ENCODE results near the gene JTB.
A peak's percentile ranks its signal among the peaks of the same experiment; 100 is the strongest.
"Not testable (repeated sequence)": the region's sequence is repeated elsewhere in the genome, so short reads cannot be mapped to it uniquely, and the experiment has no call there.

The JTB gene

DNA sequence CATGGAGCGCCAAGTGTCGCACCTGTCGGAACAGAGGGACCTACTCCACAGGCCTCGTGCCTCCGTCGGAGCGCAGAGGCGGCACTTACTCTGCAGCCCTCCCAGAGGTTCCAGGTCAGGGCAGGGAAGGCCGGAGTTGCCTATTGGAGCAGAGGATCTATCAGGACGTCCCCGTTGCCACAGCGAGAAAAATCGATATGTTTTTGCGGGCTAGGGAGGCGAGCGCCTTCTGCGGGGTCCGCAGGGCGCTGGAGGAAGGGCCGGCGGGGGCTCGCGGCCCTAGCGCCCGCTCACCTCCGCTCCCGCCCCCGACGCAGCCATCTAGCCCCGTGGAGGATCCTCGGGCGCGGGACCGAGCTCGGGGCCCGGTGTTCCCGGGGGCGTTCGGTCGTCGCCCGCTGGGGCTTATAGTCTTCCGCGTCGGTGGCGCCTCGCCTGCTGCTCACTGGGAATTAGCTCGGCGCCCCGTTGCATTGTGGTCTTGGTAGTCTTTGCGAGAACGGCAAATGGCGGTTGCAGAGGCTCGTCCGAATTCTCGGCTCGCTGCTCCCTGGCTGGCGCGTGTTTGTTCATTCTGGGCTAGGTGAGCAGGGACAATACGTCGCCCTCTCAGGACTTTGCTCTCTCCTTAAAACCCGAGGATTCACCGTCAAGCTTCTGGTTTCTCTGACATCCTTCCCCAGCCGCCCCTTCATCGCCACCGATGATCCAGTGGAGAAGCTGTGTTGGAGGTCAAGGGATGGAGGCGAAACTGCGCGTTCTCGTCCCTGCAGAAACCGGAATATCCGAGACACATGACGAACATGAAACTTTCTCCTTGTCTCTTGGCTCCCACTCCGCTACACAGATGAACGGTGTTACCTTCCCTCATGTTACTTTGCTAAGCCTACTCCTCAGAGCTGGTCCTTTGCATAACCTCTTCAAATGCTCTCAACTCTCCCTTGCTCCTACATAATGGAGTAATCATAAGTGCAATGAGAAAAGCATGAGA is at the start of gene JTB:
Gene JTB (minus strand): TSS at position 425 of the 991 bp plus-strand sequence. CDS start 422 bp downstream, at position 3.
- peak; percentile 88 for DNase-seq

DNA sequence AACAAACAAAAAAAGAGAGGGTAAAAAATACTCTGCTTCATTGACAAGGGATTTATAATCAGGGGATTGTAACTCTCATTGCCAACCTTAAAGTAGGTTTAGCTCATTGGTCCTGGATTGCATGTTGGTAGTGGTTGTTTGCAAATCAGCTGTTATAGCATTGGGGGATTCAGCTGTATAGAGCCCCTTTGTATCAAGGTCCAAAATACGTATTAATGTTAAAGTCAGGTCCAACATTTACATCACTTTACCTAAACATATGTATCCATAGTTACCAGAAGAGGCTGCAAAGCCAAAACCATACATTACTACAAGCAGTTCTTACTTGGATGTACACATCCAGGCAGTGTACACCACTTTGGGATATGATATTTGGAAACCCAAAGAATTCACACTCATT is 42.5 kb upstream of the JTB start:
- DNase-seq, result no peak

DNA sequence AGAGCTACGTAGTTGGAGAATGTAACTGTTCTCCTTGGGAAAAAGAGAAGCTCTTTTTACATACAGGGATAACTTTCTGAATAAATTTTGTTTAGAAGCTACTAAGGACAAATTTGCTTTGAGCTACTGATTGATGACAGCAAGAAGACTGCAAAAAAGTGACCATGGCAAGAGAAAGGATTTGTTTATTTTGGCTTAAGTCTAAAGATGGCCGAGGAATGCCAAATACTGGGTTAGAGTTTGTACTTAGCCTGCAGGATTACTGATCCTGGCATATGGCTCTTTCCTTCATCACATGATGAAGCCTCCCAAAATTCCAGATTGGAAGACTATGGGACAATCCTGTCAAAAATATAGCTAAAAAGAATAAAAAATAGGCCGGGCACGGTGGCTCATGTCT is 41.8 kb upstream of the JTB start:
- no peak for DNase-seq

DNA sequence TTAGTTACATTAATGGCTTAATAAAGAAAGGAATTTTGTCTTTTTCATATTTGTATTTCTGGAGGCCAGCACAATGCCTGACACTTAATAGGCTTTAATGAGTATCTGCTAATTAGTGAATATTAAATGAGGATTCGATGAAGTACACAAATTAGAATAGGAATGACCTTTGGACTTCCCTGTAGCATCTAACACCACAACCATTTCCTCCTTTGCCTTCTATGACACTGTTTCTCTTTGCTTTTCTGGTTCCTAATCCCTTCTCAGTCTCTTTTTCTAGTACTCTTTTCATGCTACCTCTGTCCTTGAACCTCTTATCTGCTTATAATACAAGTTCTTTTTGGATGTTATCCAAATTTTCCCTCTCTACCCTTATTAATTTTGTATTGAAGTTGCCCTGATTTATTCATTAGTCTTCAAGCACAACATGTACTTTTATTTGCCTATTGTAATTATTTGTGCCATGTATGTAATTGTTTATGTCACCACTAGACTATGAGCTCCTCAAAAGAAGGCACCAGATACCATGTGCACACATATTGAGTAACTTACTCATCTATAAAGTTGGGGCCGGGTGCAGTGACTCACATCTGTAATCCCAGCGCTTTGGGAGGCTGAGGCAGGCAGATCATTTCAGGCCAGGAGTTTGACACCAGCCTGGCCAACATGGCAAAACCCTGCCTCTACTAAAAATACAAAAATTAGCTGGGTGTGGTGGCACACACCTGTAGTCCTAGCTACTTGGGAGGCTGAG is 36.9 kb upstream of the JTB start:
- no peak for DNase-seq

DNA sequence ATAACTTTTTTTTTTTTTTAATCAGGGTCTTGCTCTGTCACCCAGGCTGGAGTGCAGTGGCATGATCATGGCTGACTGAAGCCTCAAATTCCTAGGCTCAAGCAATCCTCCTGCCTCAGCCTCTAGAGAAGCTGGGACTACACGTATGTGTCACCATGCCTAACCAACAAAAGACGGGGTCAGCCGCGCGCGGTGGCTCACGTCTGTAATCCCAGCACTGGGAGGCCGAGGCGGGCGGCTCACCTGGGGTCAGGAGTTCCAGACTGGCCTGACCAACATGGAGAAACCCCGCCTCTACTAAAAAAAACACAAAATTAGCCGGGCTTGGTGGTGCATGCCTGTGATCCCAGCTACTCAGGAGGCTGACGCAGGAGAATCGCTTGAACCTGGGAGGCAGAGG is 35.1 kb upstream of the JTB start:
- DNase-seq, result not testable (repeated sequence)

DNA sequence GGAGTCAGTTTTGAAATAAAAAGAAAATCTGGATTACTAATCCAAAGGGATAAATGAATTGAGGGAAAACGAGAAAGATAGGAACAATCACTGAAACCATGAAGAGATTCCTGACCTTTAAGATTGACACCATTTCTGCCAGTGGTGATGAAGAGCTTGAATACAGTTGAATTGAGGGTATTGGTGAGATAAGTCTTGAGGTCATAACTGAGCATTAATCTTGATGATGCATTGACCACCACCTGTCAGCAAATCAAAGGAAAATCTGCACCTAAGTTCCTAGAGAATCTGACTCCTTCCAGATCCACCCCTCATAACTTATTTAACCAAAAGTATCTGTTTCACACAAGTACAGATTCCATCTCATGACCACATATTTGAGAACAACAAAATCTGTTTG is 34.7 kb upstream of the JTB start:
- no peak for DNase-seq

DNA sequence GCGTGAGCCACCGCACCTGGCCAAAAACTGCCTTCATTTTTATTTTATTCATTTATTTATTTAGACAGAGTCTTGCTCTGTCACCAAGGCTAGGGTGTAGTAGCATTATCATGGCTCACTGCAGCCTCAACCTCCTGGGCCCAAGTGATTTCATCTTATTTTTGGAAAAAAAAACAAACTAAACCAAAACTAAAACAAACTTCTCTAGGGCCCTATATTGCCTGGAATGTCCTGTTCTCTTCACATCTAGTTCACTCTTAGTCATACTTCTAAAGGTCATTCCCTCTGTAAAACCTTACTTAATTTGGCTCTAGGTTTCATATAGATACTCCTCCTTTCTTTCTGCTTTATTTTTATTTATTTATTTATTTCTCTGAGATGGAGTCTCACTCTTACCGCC is 28.7 kb upstream of the JTB start:
- DNase-seq, result no peak

DNA sequence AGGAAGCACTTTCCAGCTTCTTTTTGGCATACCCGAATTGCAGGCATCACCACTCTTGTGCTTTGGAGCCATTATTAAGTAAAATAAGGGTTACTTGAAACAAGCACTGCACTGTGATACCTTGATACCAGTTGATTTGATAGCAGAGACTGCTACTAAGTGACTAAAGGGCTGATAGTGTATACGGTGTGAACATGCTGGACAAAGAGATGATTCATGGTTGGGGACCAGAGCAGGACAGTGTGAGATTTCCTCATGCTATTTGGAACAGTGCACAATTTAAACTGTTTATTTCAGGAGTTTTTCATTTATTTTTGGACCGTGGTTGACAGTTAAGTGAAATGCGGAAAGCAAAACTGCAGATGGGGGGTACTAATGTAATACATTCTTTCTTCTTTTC is 22.9 kb upstream of the JTB start:
- DNase-seq, result no peak

DNA sequence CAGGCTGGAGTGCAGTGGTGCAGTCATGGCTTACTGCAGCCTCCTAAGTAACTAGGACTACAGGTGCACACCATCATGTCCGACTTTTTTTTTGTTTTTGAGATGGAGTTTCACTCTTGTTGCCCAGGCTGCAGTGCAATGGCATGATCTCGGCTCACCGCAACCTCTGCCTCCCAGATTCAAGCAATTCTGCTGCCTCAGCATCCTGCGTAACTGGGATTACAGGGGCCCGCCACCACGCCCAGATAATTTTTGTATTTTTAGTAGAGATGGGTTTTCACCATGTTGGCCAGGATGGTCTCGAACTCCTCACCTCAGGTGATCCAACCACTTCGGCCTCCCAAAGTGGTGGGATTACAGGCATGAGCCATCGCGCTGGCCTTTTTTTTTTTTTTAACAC is 19.4 kb upstream of the JTB start:
- not testable (repeated sequence) for DNase-seq

DNA sequence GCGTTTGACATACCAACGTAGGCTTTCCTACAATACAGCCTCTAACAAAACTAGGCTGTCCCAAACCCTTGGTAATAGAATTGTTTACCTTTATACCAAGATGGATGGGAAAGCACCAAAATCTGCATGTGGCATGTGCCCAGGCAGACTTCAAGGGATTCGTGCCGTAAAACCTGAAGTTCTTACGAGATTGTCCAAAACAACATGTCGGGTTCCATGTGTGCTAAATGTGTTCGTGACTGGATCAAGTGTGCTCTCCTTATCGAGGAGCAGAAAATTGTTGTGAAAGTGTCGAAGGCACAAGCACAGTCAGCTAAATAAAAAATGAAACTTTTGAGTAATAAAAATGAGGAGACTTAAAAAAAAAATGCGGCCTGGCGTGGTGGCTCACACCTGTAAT is 18.2 kb upstream of the JTB start:
- no peak for DNase-seq

DNA sequence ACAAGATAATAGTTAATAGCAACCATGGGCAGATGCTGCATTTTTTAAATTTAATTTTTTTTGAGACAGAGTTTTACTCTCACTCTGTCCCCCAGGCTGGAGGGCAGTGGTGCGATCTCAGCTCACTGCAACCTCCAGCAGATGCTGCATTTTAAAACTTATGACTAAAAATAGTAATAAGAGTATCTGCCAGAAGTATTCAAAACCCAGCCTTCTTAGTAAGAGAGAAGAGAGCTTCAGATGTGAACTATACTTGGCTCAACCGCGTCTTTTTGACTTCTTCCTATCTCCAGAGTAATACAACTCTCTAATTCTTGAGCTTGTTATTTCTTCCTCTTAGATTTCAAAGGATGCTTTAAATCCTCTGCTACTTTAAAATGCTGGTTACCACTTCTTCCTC is 17.7 kb upstream of the JTB start:
- DNase-seq, result no peak

DNA sequence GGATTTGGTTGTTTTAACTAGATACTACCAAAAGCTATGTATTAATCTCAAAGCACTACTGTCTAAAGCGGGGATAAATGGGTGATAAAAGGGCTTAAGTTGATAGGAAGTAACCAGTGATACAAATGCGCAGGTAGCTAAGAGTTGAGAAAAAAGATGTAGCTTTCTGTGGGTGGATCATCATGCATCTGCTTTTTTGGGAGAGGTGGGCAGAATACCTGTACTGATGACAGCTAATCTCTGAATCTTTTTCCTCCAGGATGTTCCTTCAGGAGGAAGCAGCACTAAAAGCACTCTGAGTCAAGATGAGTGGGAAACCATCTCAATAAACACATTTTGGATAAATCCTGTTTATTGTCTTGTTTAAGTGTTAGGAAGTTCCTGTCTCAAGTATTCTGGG is 14.3 kb upstream of the JTB start:
- no peak for DNase-seq

DNA sequence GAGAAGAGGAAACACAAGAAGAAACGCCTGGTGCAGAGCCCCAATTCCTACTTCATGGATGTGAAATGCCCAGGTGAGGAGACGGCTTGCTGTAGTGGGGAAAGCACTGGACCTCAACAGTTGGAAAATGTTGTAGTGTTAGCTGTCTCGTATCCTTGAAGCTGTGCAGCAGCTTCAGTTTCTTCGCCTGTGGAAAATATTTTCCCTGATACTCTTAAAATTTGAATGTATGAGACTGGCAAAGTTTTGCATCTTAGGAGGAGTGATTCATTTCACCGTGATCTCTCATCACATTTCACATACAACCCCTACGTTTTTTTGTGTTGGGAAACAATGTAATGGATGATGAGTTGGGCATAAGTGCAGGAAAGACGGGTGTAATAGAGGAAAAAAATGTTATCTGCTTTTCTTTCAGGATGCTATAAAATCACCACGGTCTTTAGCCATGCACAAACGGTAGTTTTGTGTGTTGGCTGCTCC is 13.7 kb upstream of the JTB start:
- DNase-seq, result no peak

DNA sequence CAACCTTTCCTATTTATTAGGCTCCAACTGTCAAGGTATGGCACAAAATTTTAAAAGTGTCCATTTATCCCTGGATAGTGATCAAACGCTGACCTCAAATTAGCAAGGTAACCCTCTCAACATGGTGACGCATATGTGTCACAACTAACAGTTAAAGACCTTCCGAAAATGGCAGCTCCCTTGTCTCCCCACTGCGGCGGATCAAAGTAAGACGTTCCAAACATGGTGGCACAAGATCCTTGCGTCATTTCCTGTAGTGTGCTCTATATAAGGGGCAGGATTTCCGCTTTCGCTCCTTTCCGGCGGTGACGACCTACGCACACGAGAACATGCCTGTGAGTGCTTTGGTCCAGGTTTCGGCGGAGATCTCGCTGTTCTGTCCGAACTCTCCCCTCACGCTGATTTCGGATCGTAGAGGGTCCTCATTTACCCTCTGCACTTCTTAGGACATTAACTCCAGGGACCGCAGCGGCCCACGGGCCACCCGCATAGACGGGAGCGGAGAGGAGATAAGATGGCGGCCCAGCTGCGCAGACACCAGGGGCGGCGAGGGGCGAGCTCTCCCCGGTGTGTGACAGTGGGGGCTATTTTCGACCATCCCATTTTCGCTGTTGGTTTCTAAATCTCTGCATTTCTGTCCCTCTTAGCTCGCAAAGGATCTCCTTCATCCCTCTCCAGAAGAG is 13.1 kb upstream of the JTB start, which contains the start of gene RPS27:
Gene RPS27 (plus strand): TSS at position 295 of the 683 bp plus-strand sequence. CDS start 35 bp downstream, at position 330.
- DNase-seq, result peak; percentile 98

DNA sequence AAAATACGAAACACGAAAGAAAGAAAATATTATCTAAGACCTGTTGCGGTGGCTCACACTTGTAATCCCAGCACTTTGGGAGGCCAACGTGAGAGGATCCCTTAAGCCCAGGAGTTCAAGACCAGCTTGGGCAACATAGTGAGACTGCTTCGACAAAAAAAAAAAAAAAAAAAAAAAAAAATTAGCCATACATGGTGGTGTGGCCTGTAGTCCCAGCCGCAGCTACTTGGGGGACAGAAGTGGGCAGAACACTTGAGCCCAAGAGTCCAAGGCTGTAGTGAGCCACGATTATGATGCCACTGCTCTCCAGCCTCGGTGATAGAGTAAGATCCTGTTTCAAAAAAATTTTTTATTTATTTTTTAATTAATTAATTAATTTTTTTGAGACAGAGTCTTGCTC is 10.1 kb upstream of the JTB start:
- DNase-seq, result no peak

DNA sequence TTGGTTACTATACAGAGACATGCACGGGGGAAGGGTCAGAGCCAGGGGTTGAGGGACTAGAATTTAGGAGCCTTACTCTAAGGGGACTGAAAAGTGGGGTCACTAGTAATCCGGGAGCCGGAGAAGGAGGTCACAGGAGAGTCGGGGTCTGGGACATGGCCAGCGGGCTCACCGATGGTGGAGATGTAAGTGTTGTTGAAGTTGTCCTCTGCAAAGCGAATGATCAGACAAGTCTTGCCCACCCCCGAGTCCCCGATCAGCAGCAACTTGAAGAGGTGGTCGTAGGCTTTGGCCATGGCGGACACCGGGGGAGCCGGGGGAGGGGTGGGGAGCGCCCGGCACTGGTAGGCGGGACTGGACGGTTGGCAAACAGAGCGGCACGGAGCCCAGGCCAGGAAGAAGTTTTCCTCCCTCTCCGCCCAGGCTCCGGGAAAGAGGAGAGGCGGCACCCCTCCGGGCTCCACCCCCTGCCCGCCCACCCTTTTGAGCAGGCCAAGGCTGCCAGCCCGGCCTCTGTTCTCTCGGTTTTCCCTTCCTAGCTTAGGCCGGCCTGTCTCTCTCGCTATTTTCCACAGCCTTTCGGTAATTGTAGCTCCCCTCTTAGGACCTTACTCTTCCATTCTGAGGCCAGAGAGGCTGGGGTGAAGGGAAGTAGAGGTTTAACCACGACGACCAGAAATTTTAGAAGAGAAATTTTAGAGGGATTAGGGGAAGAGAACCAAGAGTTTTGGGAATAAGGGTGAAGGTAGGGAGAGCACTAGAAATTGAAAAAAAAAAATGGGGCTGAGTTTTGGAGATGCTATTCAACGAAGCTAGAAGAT is 8.7 kb upstream of the JTB start, which contains the start of gene RAB13:
Gene RAB13 (minus strand): TSS at position 399 of the 821 bp plus-strand sequence. CDS start 103 bp downstream, at position 296.
- peak; percentile 82 for DNase-seq

DNA sequence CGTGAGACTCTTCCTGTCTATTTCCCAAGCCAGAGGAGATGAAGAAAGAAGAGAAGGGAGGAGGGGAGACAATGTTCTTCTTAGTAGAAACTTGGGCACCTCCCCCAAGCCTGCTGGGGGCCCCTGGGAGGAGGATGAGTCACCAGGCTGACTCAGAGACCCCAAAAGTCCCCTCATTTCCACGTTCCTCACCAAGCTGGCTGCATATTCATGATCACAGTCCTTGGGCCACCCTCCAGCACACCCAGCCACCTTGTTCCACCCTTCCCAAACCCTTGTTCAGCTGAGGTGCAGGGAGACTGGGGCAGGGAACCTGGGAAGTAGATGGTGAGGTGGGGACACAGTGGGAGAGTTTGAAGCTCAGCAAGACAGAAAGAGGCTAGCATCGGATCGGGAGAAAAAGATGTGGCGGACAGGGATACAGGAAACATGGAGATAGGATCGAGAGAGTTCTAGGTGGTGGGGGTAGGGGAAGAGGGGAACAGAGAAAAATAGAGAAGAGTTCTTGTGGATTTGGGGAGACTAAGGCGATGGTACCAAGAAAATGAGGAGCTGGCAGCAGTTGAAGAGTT is 8.0 kb upstream of the JTB start:
- DNase-seq, result no peak

DNA sequence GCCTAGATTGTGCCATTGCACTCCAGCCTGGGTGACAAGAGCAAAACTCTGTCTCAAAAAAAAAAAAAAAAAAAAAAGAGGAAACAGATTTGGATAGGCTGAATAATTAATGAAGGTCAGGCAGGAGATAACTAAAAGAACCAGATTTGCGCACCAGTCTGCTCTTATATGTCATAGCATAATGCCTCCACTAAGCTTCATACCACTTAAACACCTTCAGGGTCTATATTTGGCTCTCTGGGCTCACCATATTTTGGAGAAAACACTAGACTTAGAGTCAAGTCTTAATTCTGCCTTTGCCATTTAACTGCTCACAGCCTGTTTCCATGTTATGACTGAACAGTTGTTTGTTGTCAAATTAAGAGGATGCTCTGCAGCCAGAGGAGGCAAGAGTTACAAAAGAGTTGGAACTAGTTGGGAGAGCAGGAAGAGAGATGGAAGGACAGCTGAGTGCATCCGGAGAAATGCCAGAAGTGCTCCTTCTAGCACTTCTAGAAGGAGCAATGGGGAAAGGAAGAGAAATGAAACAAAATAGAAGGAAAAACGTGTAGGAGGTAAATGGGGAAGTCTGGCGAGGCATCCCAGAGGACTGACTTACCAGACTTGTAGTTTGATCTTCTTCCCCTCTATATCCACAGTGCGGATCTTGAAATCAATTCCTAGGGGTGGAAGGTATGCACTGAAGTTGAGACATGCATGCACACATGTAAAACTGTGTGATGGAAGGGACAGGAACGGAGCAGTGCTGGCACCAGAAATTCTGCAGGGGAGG is 6.8 kb upstream of the JTB start:
- DNase-seq, result no peak

DNA sequence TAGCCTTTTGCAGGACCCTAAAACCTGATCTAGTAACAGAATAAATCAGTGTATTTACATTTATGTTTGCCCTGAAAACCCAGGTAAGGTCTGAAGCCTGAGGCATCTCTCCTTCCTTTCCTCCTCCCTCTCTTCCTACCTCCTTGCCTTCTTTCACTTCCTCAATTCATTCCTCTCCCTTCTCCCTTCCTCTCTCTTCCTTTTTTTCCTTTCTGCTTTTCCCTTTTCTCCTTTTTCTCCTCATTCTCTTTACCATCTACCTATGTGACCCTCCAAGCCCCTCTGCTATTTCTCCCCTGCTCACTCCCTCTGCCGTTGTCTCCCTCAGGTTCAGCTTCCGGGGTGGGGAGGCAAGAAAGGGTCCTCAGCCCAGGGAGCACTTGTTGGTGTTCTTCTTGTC is 4.3 kb upstream of the JTB start:
- DNase-seq, result not testable (repeated sequence)

DNA sequence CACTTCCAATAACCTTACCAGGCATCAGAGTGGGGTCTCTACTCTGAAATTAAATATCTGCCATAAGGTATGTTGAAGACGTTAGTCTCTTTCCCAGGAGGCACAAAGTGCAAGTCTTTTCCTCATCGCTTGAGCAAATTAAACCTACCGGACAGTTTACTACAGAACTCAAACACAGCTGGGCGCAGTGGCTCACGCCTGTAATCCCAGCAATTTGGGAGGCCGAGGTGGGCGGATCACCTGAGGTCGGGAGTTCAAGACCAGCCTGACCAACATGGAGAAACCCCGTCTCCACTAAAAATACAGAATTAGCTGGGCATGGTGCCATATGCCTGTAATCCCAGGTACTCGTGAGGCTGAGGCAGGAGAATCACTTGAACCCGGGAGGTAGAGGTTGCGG is 1.6 kb upstream of the JTB start:
- not testable (repeated sequence) for DNase-seq
